ENCODE results near the gene OR7G1.

OR7G1 gene

GRCh38 chr19:9115307-9115813, at the start of gene OR7G1:
TSS of gene OR7G1 (minus strand) at chr19:9115763. CDS start at chr19:9115763, 0 bp downstream.
- DNase-seq (ENCODE audit: low spot score), result no peak

DNA sequence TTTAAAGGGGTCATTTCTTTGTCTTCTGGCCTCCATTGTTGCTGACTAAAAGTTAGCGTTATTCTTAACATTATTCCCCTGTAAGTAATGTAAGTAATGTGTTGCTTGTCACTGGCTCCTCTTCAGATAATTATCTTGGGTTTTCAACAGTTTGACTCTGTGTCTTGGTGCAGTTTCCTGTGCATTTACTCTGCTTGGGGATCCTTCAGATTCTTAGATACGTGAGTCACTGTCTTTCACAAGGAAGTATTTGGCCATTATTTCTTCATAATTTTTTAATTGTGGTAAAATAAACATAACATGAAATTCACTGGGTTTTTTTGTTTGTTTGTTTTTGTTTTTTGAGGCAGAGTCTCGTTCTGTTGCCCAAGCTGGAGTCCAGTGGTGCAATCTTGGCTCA, 49.7 kb upstream of the OR7G1 start:
- DNase-seq (ENCODE audit: low spot score), result no peak

DNA sequence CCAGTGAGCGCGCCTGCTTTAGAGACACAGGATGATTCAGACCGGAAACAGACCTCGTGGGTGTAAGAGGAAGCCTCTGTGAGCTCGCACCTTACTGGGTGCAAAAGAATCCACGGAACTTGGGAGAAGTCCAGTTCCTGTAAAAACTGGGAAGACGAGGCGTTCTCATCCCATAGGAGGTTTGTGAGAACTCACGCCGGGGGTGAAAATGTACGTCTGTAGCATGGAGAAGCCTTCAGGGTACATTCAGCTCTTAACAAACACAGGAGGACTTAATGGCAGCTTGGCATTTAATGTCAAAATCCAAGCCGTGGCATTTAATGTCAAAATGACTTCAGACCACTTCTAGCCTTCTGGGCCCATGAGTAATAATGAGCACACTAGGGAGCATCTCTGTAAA, 45.9 kb upstream of the OR7G1 start:
- no peak for DNase-seq (ENCODE audit: low spot score)

GRCh38 chr19:9159891-9160290, 44.3 kb upstream of the OR7G1 start:
- no peak for DNase-seq (ENCODE audit: low spot score)

DNA sequence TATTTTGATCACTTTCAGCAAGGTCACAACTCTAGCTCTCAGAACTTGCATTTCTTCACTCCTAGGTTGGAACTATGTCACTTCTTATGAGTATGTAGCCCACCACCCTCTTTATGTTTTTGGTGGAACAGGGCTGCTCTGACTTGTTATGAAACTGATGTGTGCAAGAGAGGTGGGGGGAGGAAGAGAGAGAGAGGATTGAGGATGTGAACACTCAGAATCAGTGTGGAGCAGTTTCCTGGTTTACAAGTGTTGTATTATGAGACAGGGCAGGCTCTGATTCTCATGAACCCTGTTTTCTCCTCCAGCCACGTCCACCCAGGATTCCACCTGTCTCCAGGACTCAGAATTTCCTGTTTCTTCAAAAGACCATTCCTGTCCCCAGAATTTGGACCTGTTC, 40.7 kb upstream of the OR7G1 start:
- DNase-seq (ENCODE audit: low spot score), result no peak

GRCh38 chr19:9155591-9155990, 40.0 kb upstream of the OR7G1 start:
- DNase-seq (ENCODE audit: low spot score), result no peak

GRCh38 chr19:9151367-9151766, 35.8 kb upstream of the OR7G1 start:
- DNase-seq (ENCODE audit: low spot score), result no peak

DNA sequence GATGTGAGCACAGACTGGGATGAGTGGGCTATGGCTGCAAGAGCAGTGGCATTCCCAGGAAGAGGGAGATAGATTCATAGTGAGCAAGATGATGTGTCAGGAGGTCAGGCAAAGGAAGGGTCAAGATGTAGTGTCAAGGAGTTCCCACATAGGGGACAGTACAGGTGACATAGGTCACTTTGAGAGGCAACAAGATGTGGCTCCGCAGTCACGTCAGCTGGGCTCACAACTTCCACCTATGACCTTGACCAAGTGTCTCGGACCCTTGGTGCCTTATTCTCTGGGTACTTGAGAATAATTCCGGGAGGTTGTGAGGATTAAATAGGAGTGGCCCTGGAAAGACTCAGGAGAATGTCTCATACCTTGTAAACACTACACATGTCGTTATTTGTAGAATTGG, 35.1 kb upstream of the OR7G1 start:
- DNase-seq (ENCODE audit: low spot score), result no peak

DNA sequence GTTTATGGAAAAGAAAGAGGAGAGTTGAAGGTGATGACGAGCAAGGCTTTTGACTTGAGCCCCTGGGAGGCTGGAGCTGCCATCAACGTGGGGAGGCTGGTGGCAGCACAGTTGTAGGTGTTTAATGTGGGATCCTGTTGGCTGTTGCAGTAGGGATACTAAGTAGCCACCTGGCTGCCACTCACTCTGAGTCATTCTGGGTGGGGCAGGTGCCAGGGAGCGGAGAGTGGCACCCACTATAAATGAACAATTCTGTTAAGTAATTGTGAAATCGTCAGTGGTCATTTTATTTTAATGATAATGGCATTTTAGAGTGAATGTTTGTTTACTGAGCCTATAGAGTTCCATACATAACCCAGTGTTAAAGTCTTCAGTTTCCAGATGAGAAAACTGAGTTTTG, 34.4 kb upstream of the OR7G1 start:
- no peak for DNase-seq (ENCODE audit: low spot score)

- no peak for DNase-seq (ENCODE audit: low spot score)
Observed at GRCh38 chr19:9148697-9149096, 33.1 kb upstream of the OR7G1 start.

- DNase-seq (ENCODE audit: low spot score), result no peak
Observed at GRCh38 chr19:9146882-9147281, 31.3 kb upstream of the OR7G1 start.

DNA sequence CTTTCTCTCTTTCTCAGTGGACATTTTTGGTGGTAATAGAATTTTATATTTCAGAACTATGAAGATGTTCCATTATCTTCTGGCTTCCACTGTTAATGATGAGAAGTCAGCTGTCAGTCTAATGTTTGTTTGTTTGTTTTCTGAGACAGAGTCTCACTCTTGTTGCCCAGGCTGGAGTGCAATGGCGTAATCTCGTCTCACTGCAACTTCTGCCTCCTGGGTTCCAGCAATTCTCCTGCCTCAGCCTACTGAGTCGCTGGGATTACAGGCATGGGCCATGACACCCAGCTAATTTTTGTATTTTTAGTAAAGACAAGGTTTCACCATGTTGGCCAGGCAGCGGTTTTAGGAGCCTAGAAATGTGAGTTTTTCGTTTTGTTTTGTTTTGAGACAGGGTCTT, 29.4 kb upstream of the OR7G1 start:
- no peak for DNase-seq (ENCODE audit: low spot score)

GRCh38 chr19:9140159-9140874, 24.8 kb upstream of the OR7G1 start, which contains the start of gene ZNF317:
TSS of gene ZNF317 (plus strand) at chr19:9140397. CDS start at chr19:9156017, 15,620 bp downstream.
- DNase-seq (ENCODE audit: low spot score), result peak; percentile 92

- DNase-seq (ENCODE audit: low spot score), result peak; percentile 46
Observed at GRCh38 chr19:9139609-9140158, 24.1 kb upstream of the OR7G1 start.

DNA sequence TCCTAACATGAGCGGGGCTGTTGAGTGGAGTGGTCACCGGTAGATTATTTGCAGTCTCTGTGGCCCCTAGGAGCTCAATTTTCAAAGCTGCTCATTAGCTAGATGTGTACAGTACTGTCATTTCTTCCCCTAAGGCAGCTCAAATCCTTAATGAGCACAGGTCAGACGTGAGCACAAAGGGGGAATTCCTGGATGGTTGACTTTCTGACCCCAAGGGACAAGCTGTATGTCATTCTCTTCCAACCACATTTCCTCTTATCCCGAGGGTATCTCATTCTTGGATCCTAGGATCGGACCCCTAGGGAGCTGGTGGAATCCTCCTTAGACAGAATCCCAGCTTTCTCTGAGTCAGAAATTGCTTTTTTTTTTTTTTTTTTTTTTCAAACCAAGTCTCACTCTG, 16.9 kb upstream of the OR7G1 start:
- DNase-seq (ENCODE audit: low spot score), result no peak

DNA sequence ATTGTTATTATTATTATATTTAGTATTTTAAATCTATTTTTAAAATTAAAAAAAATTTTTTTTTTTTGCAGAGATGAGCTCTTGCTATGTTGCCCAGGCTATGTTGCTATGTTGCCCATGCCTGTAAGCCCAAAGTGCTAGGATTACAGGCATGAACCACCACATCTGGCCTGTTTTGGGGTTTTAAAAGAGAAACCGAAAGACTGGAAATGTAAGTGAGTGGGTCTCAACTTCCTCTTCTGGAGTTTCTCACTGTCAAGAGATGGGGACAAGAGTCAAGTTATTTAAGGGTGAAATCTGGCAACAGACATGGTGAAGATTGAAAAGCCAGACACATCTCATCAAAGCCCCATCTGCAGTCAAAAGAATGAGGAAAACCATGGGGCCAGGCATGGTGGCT, 15.4 kb upstream of the OR7G1 start:
- DNase-seq (ENCODE audit: low spot score), result no peak

DNA sequence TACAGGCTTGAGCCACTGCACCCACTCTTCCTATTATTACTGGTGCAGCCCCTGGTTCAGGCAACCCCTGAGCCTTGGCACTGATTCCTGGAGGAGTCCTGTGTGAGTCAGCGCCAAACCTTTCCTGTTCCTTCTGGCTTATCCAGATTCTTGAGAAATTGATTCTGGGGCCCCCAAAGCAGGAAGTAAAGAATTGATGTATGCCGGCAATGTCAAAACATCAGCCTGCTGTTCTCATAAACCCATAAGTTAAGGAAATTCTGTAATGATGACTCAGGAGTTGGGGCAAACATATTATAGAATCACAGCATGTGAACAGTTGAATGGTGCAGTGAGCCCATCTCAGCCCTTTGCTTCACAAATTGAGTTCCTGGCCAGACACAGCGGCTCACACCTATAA, 12.6 kb upstream of the OR7G1 start:
- no peak for DNase-seq (ENCODE audit: low spot score)

DNA sequence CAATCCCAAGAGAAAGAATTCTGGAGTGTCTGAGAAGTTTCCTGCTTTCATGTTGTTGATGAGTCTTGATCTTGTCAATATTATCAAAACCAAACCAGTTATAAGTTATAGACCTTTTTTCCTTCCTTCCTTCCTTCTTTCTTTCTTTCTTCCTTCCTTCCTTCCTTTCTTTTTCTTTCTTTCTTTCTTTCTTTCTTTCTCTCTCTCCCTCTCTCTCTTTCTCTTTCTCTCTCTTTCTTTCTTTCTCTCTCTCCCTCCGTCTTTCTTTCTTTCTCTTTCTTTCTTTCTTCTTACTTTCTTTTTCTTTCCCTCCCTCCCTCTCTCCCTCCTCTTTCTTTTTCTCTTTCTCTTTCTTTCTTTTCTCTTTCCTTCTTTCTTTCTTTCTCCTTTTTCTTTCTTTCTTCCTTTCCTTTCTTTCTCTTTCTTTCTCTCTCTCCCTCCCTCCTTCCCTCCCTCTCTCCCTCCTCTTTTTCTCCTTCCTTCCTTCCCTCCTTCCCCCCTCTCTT, 11.4 kb upstream of the OR7G1 start, which contains the start of gene OR7G3:
OR7G3 (minus strand) TSS at position 51 of the 506 bp plus-strand sequence; CDS start at position 51, 0 bp downstream.
- no peak for DNase-seq (ENCODE audit: low spot score)

DNA sequence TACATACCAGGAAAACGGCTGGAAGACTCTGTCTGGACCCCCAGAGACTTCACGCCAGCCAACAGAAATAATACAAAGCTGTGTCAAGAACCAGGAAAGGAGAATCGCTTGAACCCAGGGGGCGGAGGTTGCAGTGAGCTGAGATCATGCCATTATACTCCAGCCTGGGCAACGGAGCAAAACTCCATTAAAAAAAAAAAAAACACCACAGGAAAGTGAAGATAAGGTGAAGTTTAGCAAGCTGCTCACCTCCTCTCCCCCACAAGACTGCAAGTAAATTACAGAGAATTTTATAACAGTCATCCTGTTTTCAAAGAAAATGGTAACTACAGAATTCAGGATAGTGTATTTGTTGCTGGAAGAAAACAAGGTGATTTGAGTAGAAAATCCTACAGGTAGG, 984 bp upstream of the OR7G1 start:
- no peak for DNase-seq (ENCODE audit: low spot score)

GRCh38 chr19:9109959-9110358, 5.6 kb downstream of the OR7G1 start:
- DNase-seq (ENCODE audit: low spot score), result no peak

DNA sequence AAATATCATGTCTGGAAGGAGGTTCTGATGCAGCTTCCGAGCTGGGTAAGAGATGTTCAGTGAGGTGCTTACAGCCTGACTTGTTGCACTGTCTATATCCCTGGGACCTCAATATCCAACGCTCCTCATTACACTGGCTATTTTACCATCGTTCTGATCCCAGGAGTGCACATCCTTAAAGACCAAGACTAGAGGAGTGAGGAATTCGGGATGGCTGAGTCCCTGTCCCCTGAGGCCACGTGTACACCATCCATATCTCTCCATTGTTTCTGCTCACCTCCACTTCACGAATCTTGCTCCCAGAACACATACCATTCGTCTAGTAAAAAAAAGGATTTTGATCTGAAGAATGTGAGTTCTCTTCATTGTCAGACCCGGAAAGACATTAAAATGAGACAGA, 8.2 kb downstream of the OR7G1 start, which contains the start of gene OR7G2:
OR7G2 (minus strand) TSS at position 101 of the 400 bp plus-strand sequence. CDS start 4,232 bp downstream, outside the sequence.
- no peak for DNase-seq (ENCODE audit: low spot score)

- no peak for DNase-seq (ENCODE audit: low spot score)
Observed at GRCh38 chr19:9086761-9087160, 28.8 kb downstream of the OR7G1 start, which contains the start of gene OR1M1. TSS of gene OR1M1 (plus strand) at chr19:9087061. CDS start at chr19:9093245, 6,184 bp downstream.

DNA sequence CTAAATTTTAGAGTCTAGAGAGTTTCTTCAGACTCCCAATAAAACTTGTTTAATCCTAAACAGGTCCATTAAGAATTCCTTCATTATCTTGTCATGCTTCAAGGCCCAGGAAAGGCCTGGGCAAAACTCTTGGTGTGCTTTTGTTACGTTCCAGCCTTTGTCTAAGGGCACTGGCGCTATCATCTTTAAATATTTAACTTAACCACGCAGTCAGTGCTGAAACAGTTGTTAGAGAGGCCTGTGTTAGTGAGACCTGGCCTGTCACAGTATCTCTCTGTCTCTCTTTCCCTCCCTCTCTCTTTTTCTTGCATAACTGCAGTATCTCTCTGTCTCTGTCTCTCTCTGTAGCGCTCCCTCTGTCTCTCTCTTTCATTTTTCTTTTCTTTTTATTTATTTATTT, 36.9 kb downstream of the OR7G1 start:
- no peak for DNase-seq (ENCODE audit: low spot score)

All from RKO (cell line).